ENCODE measurements around the gene POC5.
A peak's percentile ranks its signal among the peaks of the same experiment; 100 is the strongest.
"Not testable (repeated sequence)": the region's sequence is repeated elsewhere in the genome, so short reads cannot be mapped to it uniquely, and the experiment has no call there.

Gene POC5, protein sequence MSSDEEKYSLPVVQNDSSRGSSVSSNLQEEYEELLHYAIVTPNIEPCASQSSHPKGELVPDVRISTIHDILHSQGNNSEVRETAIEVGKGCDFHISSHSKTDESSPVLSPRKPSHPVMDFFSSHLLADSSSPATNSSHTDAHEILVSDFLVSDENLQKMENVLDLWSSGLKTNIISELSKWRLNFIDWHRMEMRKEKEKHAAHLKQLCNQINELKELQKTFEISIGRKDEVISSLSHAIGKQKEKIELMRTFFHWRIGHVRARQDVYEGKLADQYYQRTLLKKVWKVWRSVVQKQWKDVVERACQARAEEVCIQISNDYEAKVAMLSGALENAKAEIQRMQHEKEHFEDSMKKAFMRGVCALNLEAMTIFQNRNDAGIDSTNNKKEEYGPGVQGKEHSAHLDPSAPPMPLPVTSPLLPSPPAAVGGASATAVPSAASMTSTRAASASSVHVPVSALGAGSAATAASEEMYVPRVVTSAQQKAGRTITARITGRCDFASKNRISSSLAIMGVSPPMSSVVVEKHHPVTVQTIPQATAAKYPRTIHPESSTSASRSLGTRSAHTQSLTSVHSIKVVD
- total RNA-seq, result 10.6 to 23.1 reads per million in 2 donors

DNA sequence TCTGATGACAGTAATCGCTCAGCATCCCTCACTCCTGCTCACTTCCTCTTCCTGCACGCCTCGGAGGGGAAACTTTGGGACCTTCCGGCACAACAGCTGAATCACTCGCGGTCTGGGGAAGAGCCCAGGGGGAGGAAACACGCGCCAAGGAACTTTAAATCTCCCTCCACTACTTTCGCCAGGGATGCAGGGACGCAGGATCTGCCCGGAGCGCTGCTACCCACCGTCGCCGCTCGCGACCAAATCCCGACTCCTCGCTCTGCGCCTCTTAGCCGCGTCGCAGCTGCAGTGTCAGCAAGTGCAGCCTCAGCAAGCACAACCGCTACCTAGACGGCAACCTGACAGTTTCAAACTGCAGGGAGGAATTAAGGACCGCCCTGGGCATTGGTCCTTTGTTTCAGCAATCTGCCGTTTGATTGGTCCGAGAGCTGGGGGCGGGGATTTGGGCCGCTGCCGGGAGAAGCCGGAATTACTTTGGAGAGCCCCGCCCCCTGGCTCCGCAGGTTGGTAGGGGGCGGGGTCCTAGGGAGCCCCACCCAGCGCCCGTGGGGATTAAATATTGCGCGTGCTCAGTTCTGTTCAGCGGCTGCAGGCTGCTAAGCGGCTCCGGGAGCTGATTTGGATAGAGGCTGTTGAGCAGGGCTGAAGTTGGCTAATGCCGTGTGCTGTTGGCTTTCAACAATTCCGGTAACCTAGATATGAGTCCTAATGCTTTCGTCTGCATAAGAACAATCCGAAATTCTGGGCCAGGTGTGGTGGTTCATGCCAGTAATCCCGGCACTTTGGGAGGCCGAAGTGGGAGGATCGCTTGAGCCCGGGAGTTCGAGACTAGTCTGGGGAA is at the start of gene POC5:
TSS of gene POC5 (minus strand) at position 356 of the 841 bp plus-strand sequence. CDS start 4,500 bp downstream, outside the sequence.
- peak; percentile 97 for DNase-seq

DNA sequence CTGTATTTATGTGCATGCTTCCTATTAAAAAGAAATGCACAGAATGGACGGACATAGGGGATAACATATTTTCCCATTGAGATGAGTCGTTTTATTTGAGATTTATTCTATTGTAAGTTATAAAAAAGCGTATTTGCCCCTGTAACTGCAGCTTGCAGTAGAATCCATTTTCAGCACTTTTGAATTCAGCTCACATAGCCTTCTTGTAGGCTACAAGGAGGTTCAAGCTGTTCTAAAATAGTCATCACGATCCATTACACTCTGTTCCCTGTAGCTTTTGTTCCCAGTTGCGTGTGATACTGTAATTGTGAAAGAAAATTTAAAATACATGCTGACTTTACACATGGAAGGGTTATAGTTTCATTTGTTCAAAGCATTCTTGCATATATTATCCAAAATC is 40.9 kb upstream of the POC5 start:
- DNase-seq, result no peak

GRCh38 chr5:75756981-75757380 is 39.7 kb upstream of the POC5 start:
- no peak for DNase-seq

- DNase-seq, result no peak
Observed at GRCh38 chr5:75756211-75756610, 39.0 kb upstream of the POC5 start.

- no peak for DNase-seq
Observed at GRCh38 chr5:75753182-75753581, 35.9 kb upstream of the POC5 start.

GRCh38 chr5:75744355-75744754 is 27.1 kb upstream of the POC5 start:
- DNase-seq, result no peak

DNA sequence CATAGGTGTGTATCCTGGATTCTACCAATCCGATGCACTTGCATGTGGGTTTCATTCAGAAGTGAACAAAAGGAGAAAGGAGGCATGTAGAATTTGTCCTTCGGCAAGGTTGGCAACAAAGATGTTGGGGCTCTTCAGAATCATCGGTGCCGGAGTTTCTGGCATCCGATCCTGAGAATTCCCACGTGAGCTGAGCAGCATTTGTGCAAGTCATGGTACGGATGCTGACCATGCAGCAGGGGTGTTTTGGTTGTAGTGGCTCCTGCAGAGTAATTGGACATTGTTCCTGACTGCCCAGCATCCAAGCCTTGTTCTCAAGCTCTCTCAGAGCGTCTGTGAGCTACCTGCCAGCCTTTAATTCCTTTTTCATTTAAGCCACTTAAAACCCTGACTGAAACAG is 19.0 kb upstream of the POC5 start:
- no peak for DNase-seq

DNA sequence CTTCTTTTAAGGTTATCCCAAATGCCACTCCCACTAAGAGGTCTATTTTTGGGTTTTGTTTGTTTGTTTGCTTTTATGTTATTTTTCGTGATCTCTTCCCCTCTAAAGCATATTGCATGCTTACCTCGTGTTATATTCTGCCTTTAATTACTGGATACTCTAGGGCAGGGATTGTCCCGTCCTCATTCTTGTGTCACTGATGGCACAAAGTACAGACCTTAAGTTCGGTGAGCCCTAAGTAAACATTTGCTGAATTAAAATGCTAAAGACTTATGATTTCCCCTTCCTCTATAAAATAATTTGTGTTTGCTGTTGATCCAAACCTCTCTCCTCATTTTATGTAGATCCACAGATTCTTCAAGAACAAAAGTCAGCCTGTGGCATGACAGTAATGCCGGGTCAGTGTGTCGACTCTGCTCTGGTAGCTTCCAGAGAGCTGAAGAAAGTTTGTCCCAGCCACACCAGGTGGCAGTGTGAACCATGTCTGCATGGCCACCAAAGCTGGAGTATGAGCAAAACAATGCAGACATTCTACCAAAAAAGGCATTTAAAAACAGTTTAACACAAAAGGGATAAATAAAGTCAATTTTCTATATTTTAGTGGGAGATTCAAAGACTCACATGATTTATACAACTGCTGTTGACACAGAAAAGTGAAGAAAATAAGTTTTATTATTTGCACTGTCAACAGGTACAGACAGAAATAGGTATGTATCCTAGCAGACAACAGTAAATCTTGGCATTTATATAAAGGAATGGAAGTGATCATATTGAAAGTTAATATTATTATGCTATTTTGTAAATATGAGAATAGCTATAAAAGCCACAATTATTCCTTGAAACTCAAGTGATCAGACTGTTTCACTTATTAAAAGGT is 17.9 kb upstream of the POC5 start:
- no peak for DNase-seq

DNA sequence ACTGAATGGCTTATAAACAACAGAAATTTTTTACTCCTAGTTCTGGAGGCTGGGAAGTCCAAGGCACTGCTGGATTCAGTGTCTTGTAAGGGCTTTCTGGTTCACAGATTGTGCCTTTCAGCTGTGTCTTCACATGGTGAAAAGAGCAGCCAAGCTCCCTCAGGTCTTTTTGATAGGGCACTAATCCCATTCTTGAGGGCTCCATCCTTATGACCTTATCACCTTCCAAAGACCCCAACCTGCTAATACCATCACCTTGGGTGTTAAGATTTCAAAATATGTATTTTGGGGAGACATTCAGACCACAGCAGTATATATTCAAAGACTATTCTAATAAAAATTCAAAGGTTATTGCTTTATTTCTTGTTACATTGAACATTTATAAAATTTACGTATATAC is 16.5 kb upstream of the POC5 start:
- no peak for DNase-seq

DNA sequence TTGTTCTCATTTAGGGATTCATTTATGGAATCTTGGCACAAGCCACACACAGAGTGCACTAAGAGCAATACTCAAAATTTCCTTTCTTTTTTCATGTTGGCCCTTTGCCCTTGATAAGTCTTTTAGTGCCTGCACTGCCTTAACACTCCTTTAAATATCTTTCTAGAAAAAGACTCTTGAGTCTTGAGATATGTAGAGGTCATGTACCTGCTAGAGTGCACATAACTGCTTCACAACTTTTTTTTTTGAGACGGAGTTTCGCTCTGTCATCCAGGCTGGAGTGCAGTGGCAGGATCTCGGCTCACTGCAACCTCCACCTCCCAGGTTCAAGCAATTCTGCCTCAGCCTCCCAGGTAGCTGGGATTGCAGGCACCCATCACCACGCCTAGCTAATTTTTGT is 14.3 kb upstream of the POC5 start:
- DNase-seq, result not testable (repeated sequence)

GRCh38 chr5:75729321-75729720 is 12.1 kb upstream of the POC5 start:
- DNase-seq, result no peak

- no peak for DNase-seq
Observed at GRCh38 chr5:75727931-75728330, 10.7 kb upstream of the POC5 start.

DNA sequence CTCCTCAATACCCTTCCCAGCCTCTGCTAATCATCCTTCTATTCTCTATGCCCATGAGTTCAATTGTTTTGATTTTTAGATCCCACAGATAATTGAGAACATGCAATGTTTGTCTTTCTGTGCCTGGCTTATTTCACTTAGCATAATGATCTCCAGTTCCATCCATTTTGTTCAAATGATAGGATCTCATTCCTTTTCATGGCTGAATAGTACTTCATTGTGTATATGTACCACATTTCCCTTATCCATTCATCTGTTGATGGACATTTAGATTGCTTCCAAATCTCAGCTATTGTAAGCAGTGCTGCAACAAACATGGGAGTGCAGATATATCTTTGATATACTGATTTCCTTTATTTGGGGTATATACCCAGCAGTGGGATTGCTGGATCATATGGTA is 9.0 kb upstream of the POC5 start:
- not testable (repeated sequence) for DNase-seq

- DNase-seq, result no peak
Observed at GRCh38 chr5:75723378-75723777, 6.1 kb upstream of the POC5 start.

DNA sequence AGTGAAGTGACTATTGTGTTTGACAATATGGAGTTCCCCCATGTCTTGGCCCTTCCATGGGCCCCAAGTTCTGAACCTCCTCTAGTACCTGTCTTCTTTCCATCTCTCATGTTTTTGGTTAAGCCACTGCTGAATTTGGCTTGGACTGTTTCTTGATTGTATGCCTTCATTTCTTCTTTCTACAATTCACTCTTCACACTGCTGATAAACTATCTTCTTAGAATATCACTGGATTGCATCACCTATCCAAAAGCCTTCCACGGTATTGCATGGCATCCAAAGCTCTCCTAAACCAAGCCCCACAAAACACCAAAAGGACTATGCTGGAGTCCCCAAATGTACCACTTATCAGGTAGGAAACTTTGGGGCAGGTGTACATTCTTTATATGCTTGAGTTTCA is 4.3 kb upstream of the POC5 start:
- DNase-seq, result no peak

DNA sequence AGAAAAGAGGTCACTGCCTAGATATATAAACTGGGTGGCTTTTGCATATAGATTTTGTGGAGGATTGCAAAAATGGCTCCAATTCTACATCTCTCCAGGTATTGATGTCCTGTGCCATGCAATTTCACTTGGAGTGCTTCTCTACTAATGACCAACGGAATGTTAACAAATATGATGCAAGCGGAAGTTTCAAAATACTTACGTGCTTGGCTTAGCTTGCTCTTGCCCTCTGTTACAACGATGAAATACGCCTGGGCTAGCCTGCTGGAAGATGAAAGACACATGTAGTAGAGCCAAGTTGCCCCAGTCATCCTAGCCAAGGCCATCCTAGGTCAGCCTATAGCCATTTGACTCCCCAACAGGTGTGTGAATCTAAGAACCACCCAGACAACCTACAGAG is 3.6 kb upstream of the POC5 start:
- no peak for DNase-seq

GRCh38 chr5:75716715-75717081 is 539 bp downstream of the POC5 start:
- peak; percentile 3 for DNase-seq

GRCh38 chr5:75712091-75712490 is 5.1 kb downstream of the POC5 start:
- no peak for DNase-seq

DNA sequence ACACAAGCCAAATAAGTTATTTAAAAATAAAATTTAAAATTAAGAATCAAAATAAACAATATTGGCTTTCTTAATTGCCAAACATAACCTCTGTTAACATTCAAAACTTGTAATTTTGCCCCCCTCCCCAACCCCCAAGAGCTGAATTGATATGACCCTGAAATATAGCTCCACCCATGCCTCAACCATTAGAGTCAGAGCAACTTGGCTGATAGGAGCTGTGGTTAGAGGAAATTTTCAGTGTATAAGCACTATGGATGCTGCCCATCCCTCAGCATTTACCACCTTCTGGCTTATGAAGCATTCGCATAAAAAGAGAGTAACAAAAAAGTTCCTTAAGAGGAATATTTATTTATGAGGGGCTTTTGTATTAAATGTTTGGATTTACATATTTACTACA is 6.1 kb downstream of the POC5 start:
- DNase-seq, result no peak

- no peak for DNase-seq
Observed at GRCh38 chr5:75710637-75711036, 6.6 kb downstream of the POC5 start.

DNA sequence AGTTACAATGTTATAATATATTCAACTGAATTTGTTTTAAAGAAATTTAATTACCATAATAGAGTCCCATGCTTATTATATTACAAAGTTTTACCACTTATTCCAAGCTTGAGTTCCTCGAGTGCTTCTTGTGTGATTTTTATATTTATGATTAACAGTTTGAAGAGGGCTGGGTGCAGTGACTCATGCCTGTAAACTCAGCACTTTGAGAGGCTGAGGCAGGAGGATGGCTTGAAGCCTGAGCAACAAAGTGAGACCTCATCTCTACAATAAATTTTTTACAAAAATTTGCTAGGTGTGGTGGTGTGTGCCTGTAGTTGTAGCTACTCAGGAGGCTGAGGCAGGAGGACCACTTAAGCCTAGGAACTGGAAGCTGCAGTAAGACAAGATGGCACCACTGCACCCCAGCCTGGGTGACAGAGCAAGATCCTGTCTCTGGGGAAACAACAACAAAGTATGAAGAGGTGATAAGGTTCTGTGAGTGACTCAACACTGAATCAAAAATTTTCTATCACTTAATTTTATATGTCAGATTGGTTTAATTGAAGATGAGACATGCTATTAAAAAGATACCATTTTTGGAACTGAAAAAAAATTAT is 9.2 kb downstream of the POC5 start:
- DNase-seq, result no peak

GRCh38 chr5:75706775-75707174 is 10.5 kb downstream of the POC5 start:
- DNase-seq, result no peak
